Adrenal gland (tissue), 12 donors: Measurements from ENCODE around the gene NR2F1. TPM values are rescaled to one million over a fixed set of nuclear protein-coding genes. Genes with fewer than 3 reads are reported as not detected.
A peak's percentile ranks its signal among the peaks of the same experiment; 100 is the strongest.

Source experiments
- DNase-seq, 7 donors: peaks; one replicate each; pipeline ENCODE4 v3.0.0-alpha.2; 2019 to 2020
- H3K27ac ChIP-seq, 5 donors: fragments of 200-600 bp; sonication (generic) in 4 of 5; 1 replicate in 3 of 5; 2 replicates in 2 of 5; pipeline versions ENCODE4 v1.5.1 to v1.8.0; 2016 to 2020; ENCODE audit warnings: mild to moderate bottlenecking in 1 of 5
- H3K27me3 ChIP-seq: fragments of 200-600 bp; 2 replicates; pipeline ENCODE4 v1.8.0; 2021
- H3K36me3 ChIP-seq, 2 donors: fragments of 200-600 bp; replicated peaks in 1 of 2; 1 replicate in 1 of 2; 2 replicates in 1 of 2; pipeline versions ENCODE4 v1.5.1 to v1.8.0; 2018 to 2022
- H3K4me1 ChIP-seq, 2 donors: fragments of 200-600 bp; replicated peaks in 1 of 2; 1 replicate in 1 of 2; 2 replicates in 1 of 2; pipeline versions ENCODE4 v1.5.1 to v1.8.0; 2018 to 2021
- H3K4me3 ChIP-seq, 4 donors: fragments of 200-600 bp; sonication (generic) in 3 of 4; one replicate each; pipeline ENCODE4 v1.5.1; 2016 to 2018
- H3K9me3 ChIP-seq, 3 donors: fragments of 200-600 bp; sonication (generic) in 1 of 3; replicated peaks in 1 of 3; 1 replicate in 2 of 3; 2 replicates in 1 of 3; pipeline versions ENCODE4 v1.5.1 to v1.8.0; 2016 to 2021
- POLR2A ChIP-seq, 2 donors: fragments of 450-650 bp; IDR thresholded peaks; one replicate each; pipeline ENCODE4 v1.6.1; 2017; ENCODE audit warnings: antibody characterized with exemption in 2 of 2, mild to moderate bottlenecking in 2 of 2, moderate library complexity in 1 of 2
- WGBS, 4 donors: extraction: QIAGEN DNeasy Blood & Tissue Kit in 2 of 4; methylation state at CpG; one replicate each; pipeline versions ENCODE4 v1.1.5 to v1.1.7; 2013 to 2017; 5-methylcytosine and 5-hydroxymethylcytosine counted together
- intact Hi-C, 2 donors: fragments of 100-400 bp; cut with DNase I; formaldehyde crosslinking; loops; one replicate each; pipeline versions ENCODE4 v1.14.1 to v1.15.0; 2022 to 2023
- polyA plus RNA-seq, 3 donors: library from polyadenylated mRNA; stranded (reverse); fragments of 200-250 nt in 2 of 3; fragments of 350-450 nt in 1 of 3; fragmentation: Illumina TruSeq in 1 of 3; extraction: RNeasy Lipid Tissue Mini Kit (QIAGEN cat#74804) in 1 of 3; gene quantifications; one replicate each; pipeline ENCODE4 v1.2.3, GENCODE V29; 2013 to 2014
- total RNA-seq, 9 donors: library from RNA; depleted of rRNA in 4 of 9; stranded (reverse); fragments of >200 nt in 4 of 9; fragments of 120-200 nt in 1 of 9; fragmentation: NEBNext Ultra II Directional in 1 of 9; extraction: Animal tissue kit (Norgen Biotek cat#: 25700) in 1 of 9; gene quantifications; one replicate each; pipeline versions ENCODE4 v1.1.0 to v1.2.4, GENCODE V29; 2013 to 2023
- TF ChIP-seq, protein P1 (sequence below), 6 experiments: fragments of 450-650 bp in 4 of 6; fragments of 200-600 bp in 2 of 6; sonication (generic) in 1 of 6; IDR thresholded peaks; 1 replicate in 5 of 6; 2 replicates in 1 of 6; pipeline versions ENCODE4 v1.5.1 to v1.8.0; 2016 to 2021; ENCODE audit warnings: antibody characterized with exemption in 6 of 6, mild to moderate bottlenecking in 2 of 6, moderate library complexity in 1 of 6
- donor health status: healthy with polysubstance abuse.
- donor health status: Bipolar disorder and iron deficiency.
- donor health status: DM: yes; HTN: yes; CAD: no.
- donor health status: DM: no; HTN: no; CAD: no.
- donor health status: DM: no; HTN: no; CAD: no.
- donor health status: DM: yes; HTN: yes; CAD: no.

Gene NR2F1
- total and polyA plus RNA-seq, 12 donors = 22.4 to 195 (median 68.2) TPM

DNA sequence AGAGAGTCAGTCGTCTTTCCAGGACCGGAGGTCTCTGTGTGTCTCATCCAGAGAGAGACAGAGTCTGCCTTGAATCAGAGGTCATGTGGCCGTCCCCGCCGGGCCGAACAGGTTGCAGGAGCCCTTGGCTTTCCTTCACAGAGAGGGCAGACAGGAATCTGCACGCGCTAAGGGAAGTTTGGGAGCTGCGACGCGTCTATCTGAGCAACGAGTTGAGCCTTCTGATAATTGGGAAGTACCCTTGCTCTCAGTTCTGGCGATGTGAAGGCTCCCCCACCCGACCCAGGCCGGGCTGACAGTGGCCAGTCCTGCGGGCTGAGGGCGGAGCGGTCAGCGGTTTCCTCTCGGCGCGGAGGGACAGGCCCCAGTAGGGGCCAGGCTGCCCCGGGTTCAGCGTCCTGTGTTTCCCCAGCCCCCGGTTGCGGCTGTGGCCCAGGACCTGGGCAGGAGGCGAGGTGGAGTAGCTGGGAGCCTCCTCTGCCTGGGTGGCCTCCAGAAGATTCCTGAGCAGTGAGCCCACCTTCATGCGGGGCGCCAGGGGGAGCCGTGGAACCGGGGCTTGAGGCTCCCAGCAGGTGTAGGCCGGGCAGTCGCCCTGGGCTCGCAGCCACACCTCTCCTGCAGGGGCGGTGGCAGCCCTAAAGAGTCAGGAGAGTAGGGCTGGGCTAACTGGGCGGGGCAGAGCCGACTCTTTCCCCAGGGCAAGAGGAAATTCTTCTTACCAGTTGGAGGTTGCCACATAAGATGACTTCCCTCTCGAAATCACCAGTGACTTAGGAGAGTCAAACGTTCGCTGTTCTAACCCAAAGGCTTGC is 13.9 kb downstream of the NR2F1 start:
- no peaks in the 10 kb centered on the region for H3K9me3 ChIP-seq
- TF ChIP-seq, protein P1, sequence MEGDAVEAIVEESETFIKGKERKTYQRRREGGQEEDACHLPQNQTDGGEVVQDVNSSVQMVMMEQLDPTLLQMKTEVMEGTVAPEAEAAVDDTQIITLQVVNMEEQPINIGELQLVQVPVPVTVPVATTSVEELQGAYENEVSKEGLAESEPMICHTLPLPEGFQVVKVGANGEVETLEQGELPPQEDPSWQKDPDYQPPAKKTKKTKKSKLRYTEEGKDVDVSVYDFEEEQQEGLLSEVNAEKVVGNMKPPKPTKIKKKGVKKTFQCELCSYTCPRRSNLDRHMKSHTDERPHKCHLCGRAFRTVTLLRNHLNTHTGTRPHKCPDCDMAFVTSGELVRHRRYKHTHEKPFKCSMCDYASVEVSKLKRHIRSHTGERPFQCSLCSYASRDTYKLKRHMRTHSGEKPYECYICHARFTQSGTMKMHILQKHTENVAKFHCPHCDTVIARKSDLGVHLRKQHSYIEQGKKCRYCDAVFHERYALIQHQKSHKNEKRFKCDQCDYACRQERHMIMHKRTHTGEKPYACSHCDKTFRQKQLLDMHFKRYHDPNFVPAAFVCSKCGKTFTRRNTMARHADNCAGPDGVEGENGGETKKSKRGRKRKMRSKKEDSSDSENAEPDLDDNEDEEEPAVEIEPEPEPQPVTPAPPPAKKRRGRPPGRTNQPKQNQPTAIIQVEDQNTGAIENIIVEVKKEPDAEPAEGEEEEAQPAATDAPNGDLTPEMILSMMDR (IDR thresholded peaks at IDR 0.05) = no peak
- TF ChIP-seq POLR2A (IDR thresholded peaks at IDR 0.05) = no peak
- peaks cover 0 to 9% of the 10 kb centered on the region in 2 donors for H3K36me3 ChIP-seq
- DNase-seq = no peak
- intact Hi-C loops = loop anchor here (10.0 kb wide), 2 partner anchors 198 to 318 kb away; no protein-coding TSS in a partner anchor
- peak overlapping the region in 2 of 5 donors; percentile 56 to 76 for H3K27ac ChIP-seq
- H3K4me3 ChIP-seq = no peak overlapping the region
- 73 to 80% (median 75%) methylated on average over 18 to 40 of the region's 40 CpGs for WGBS, 4 donors
- H3K4me1 ChIP-seq = no peaks in the 10 kb centered on the region
- H3K27me3 ChIP-seq = no peaks in the 10 kb centered on the region

DNA sequence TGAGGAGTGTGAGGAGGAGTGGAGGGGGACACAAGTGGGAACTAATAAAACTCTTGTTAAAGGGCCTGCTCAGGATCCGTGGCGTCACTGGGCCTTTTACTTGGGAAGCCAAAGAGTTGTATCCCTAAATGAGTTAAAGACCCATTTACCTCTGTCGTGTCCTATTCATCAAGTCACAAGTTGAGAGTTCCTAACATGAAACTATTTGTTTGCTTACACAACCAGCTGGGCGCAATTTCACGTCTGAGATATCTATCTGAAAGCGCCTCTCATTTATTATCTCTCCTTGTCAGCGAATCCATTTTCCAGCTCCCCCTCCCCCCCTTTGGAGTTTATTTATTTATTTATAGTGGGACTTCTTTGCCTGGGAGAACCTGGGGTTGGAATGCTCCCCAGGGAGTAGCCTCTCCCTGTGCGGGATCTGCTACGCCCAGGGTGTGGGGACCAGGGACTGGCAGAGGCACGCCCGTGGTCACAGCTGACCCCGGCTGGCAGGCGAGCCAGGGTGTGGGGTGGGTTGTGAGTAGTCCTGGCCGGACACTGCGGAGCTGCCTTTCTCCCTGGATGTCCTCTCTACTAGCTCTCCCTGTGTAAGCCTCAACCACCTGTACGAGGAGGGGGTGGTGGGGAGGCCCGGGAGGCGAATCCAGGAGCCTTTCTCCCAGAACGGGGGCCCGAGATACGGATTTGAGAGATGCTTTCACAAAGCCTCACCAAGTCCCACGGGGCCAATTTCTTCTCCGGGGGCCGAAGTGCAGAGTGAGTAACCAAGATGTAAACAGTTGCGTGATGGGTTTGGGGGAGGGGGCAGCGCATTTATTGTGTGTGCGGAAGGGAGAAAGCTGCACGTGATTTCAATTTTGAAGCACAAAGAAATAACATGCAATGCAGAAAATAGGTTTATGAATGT is 15.3 kb downstream of the NR2F1 start:
- DNase-seq = peak in 1 of 7 donors; percentile 49
- peaks cover 4% of the 10 kb centered on the region for H3K27me3 ChIP-seq
- no peaks in the 10 kb centered on the region for H3K4me1 ChIP-seq
- peak overlapping the region in 1 of 4 donors; percentile 11 for H3K4me3 ChIP-seq
- no peak for TF ChIP-seq POLR2A (IDR thresholded peaks at IDR 0.05)
- TF ChIP-seq, protein P1 (IDR thresholded peaks at IDR 0.05) = no peak
- intact Hi-C loops = loop anchor here (10.0 kb wide), 2 partner anchors 196 to 316 kb away; no protein-coding TSS in a partner anchor
- 63 to 73% (median 69%) methylated on average over 19 to 28 of the region's 28 CpGs for WGBS, 4 donors
- peaks cover 0 to 8% of the 10 kb centered on the region in 2 donors for H3K36me3 ChIP-seq
- H3K27ac ChIP-seq = peak overlapping the region in 2 of 5 donors; percentile 73 to 76
- H3K9me3 ChIP-seq = no peaks in the 10 kb centered on the region

DNA sequence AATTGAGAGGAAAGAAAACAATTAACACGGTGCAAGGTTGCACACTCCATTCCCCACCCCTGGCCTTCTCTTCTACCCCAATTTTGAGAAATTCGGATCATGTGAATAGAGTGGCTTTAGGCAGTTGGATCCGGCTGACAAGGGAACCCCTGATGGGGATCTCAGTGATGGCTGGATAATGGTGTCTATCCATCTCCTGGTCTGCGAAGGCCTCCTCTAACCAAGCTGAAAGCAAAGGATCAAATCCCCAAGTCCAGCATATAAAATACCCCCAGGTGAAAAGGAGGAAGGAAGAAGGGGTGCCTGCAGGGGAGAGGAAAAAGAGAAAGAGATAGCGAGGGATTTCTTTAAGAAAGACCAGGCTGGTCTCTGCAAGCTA is 16.0 kb downstream of the NR2F1 start:
- intact Hi-C loops = loop anchor here (10.0 kb wide), 2 partner anchors 196 to 316 kb away; no protein-coding TSS in a partner anchor

More for the DNA sequence above, 16.0 kb downstream of the NR2F1 start:
- H3K27ac ChIP-seq = peak overlapping the region in 2 of 5 donors; percentile 73 to 76
- DNase-seq = no peak
- TF ChIP-seq, protein P1 (IDR thresholded peaks at IDR 0.05) = no peak
- H3K9me3 ChIP-seq = no peaks in the 10 kb centered on the region
- 66 to 68% (median 67%) methylated on average over 5 of the region's 5 CpGs for WGBS, 4 donors
- H3K4me3 ChIP-seq = peak overlapping the region in 1 of 4 donors; percentile 11
- H3K4me1 ChIP-seq = peaks cover 0 to 2% of the 10 kb centered on the region in 2 donors
- peaks cover 0 to 1% of the 10 kb centered on the region in 2 donors for H3K36me3 ChIP-seq
- H3K27me3 ChIP-seq = peaks cover 4% of the 10 kb centered on the region
